ENCODE data around the gene KIN. TPM values are rescaled to one million over a fixed set of nuclear protein-coding genes. Genes with fewer than 3 reads are reported as not detected.
"Not testable (repeated sequence)": the region's sequence is repeated elsewhere in the genome, so short reads cannot be mapped to it uniquely, and the experiment has no call there.

KIN gene
- total RNA-seq, 1 experiment from 2014 or later, result 23.4 TPM

GRCh38 chr10:7813481-7813880 is 25.7 kb upstream of the KIN start:
- Mint-ChIP-seq H3K27me3 (ENCODE audit: low read depth) (peaks cover 16% of the 10 kb centered on the region), H3K9me3 (no peaks in the 10 kb centered on the region), H3K27ac (no peak overlapping the region; a peak in 1 of 7 replicates), H3K4me3 (no peak overlapping the region), H3K4me1 (peaks cover 16 to 18% of the 10 kb centered on the region in 2 experiments), H3K36me3 (ENCODE audit: insufficient read depth in 1 of 3, low read depth in 3 of 3) (no peaks in the 10 kb centered on the region; a peak in 1 of 7 replicates)
- Histone ChIP-seq H2BK5ac (ENCODE audit: insufficient read length, low read length) (no peak overlapping the region), H3K79me1 (ENCODE audit: insufficient read depth, low read depth, low read length, poor library complexity, severe bottlenecking) (no peaks in the 10 kb centered on the region), H3K23me2 (ENCODE audit: insufficient read length, low read depth, low read length, poor library complexity, severe bottlenecking) (peaks cover 2% of the 10 kb centered on the region), H3K79me2 (ENCODE audit: insufficient read depth, low read length) (no peaks in the 10 kb centered on the region), H3K9me3 (ENCODE audit: control insufficient read depth, low read depth, low read length) (no peaks in the 10 kb centered on the region), H3K4ac (ENCODE audit: low read depth, low read length) (no peak overlapping the region), H4K5ac (ENCODE audit: insufficient read length, low read depth, low read length) (no peak overlapping the region), H3K4me2 (ENCODE audit: insufficient read depth, insufficient read length, low read length) (no peak overlapping the region), H3K4me1 (ENCODE audit: insufficient read depth, low read length) (0 out of 2 replicates have a peak, but pooled peaks cover 2% of the 10 kb centered on the region), H2AK5ac (ENCODE audit: insufficient read length, low read length) (no peak overlapping the region), H3K14ac (ENCODE audit: insufficient read depth, low read length) (no peak overlapping the region), H2BK120ac (ENCODE audit: low read depth, low read length, poor library complexity, severe bottlenecking) (no peak overlapping the region), H4K8ac (replicated peaks; ENCODE audit: insufficient read length, low read depth, low read length) (no peak overlapping the region), H3K27me3 (ENCODE audit: insufficient read depth, low read length) (no peaks in the 10 kb centered on the region), H3T11ph (ENCODE audit: low read length) (no peak overlapping the region), H4K20me1 (ENCODE audit: control insufficient read depth, insufficient read depth, insufficient read length) (no peaks in the 10 kb centered on the region), H2BK12ac (ENCODE audit: insufficient read length, low read depth, low read length) (no peak overlapping the region), H3K27ac (ENCODE audit: insufficient read length, low read depth, low read length) (no peak overlapping the region), H2BK20ac (ENCODE audit: low read depth, low read length, poor library complexity, severe bottlenecking) (no peak overlapping the region), H3K56ac (ENCODE audit: insufficient read length, low read depth, low read length) (no peak overlapping the region), H2BK15ac (ENCODE audit: low read depth, low read length) (no peak overlapping the region), H3K18ac (ENCODE audit: insufficient read length, low read depth, low read length) (no peak overlapping the region), H3K9ac (ENCODE audit: extremely low read depth, insufficient read length, low read length) (no peak overlapping the region), H2AFZ (ENCODE audit: low read length) (no peak overlapping the region), H4K91ac (ENCODE audit: insufficient read length, low read depth, low read length) (no peak overlapping the region), H3K23ac (ENCODE audit: insufficient read length, low read depth, low read length) (no peak overlapping the region)
- no peak for DNase-seq
- peak; percentile 28; the same call in 2 of the 3 replicates for TF ChIP-seq CTCF (conservative IDR thresholded peaks at IDR 0.05)
- no CpG with 5 or more reads among the region's 3 CpGs for WGBS (ENCODE audit: extremely low coverage, insufficient read length, low lambda C conversion rate)

DNA sequence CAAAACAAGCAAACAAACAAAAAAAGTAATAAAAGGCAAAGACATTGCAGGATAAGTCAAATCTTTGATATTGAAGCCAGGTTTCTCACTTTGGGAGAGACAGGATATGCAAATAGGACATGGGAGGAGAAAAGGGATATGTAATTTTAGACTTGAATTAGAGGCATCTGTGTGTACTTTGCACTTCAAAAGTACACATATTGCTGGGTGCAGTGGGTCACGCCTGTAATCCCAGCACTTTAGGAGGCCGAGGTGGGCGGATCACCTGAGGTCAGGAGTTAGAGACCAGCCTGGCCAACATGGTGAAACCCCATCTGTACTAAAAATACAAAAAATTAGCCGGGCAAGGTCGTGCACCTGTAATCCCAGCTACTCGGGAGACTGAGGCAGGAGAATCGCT is 23.9 kb upstream of the KIN start:
- H3K27ac Mint-ChIP-seq; H3K79me1 ChIP-seq (ENCODE audit: insufficient read depth, low read depth, low read length, poor library complexity, severe bottlenecking); H3K27ac ChIP-seq (ENCODE audit: insufficient read length, low read depth, low read length); H2BK5ac ChIP-seq (ENCODE audit: insufficient read length, low read length); H2BK12ac ChIP-seq (ENCODE audit: insufficient read length, low read depth, low read length); H4K8ac ChIP-seq (replicated peaks; ENCODE audit: insufficient read length, low read depth, low read length); H3K56ac ChIP-seq (ENCODE audit: insufficient read length, low read depth, low read length); H2AK5ac ChIP-seq (ENCODE audit: insufficient read length, low read length); H3K4me3 Mint-ChIP-seq; H2BK20ac ChIP-seq (ENCODE audit: low read depth, low read length, poor library complexity, severe bottlenecking); H3K9me3 Mint-ChIP-seq; DNase-seq; H3K18ac ChIP-seq (ENCODE audit: insufficient read length, low read depth, low read length); H4K91ac ChIP-seq (ENCODE audit: insufficient read length, low read depth, low read length); H3K79me2 ChIP-seq (ENCODE audit: insufficient read depth, low read length); H4K20me1 ChIP-seq (ENCODE audit: control insufficient read depth, insufficient read depth, insufficient read length); H3K27me3 ChIP-seq (ENCODE audit: insufficient read depth, low read length); H2BK15ac ChIP-seq (ENCODE audit: low read depth, low read length); H2AFZ ChIP-seq (ENCODE audit: low read length); H3K9ac ChIP-seq (ENCODE audit: extremely low read depth, insufficient read length, low read length); H3T11ph ChIP-seq (ENCODE audit: low read length); H3K4me1 ChIP-seq (ENCODE audit: insufficient read depth, low read length); H3K23me2 ChIP-seq (ENCODE audit: insufficient read length, low read depth, low read length, poor library complexity, severe bottlenecking); H2BK120ac ChIP-seq (ENCODE audit: low read depth, low read length, poor library complexity, severe bottlenecking); H3K4ac ChIP-seq (ENCODE audit: low read depth, low read length); H3K23ac ChIP-seq (ENCODE audit: insufficient read length, low read depth, low read length); H3K9me3 ChIP-seq (ENCODE audit: control insufficient read depth, low read depth, low read length); H4K5ac ChIP-seq (ENCODE audit: insufficient read length, low read depth, low read length); H3K14ac ChIP-seq (ENCODE audit: insufficient read depth, low read length); H3K4me2 ChIP-seq (ENCODE audit: insufficient read depth, insufficient read length, low read length): not testable (repeated sequence)
- no CpG with 5 or more reads among the region's 7 CpGs for WGBS (ENCODE audit: extremely low coverage, insufficient read length, low lambda C conversion rate)
- H3K36me3 Mint-ChIP-seq (ENCODE audit: insufficient read depth in 1 of 3, low read depth in 3 of 3), result peaks cover 3 to 12% (median 8%) of the 10 kb centered on the region in 3 experiments; a peak in 6 of 7 replicates
- peaks cover 16% of the 10 kb centered on the region for H3K27me3 Mint-ChIP-seq (ENCODE audit: low read depth)
- H3K4me1 Mint-ChIP-seq, result peaks cover 9 to 11% of the 10 kb centered on the region in 2 experiments
